NB4 (cell line): Measurements from ENCODE around the gene RBMX2.

Experiments
- DNase-seq: peaks from one replicate; pipeline ENCODE4 v3.0.0; 2010; ENCODE audit warnings: low read depth
- H3K4me3 ChIP-seq: one replicate; pipeline ENCODE4 v1.5.1; 2011; ENCODE audit warnings: mild to moderate bottlenecking, low read depth, low read length, moderate library complexity
- MYC ChIP-seq: IDR thresholded peaks from 2 replicates; pipeline ENCODE4 v1.6.1; 2011; ENCODE audit warnings: low read depth, low read length
- POLR2A ChIP-seq: IDR thresholded peaks from 2 replicates; pipeline ENCODE4 v1.6.1; 2011; ENCODE audit warnings: mild to moderate bottlenecking; ENCODE audit not compliant: insufficient read length; ENCODE audit errors: extremely low read depth
- TF ChIP-seq, protein P1 (sequence below): IDR thresholded peaks from one replicate; pipeline ENCODE4 v1.5.1; 2012; ENCODE audit warnings: low read depth, low read length
- TF ChIP-seq, protein P2 (sequence below): IDR thresholded peaks from 2 replicates; pipeline ENCODE4 v1.6.1; 2011; ENCODE audit warnings: low read depth, low read length

Gene RBMX2

DNA sequence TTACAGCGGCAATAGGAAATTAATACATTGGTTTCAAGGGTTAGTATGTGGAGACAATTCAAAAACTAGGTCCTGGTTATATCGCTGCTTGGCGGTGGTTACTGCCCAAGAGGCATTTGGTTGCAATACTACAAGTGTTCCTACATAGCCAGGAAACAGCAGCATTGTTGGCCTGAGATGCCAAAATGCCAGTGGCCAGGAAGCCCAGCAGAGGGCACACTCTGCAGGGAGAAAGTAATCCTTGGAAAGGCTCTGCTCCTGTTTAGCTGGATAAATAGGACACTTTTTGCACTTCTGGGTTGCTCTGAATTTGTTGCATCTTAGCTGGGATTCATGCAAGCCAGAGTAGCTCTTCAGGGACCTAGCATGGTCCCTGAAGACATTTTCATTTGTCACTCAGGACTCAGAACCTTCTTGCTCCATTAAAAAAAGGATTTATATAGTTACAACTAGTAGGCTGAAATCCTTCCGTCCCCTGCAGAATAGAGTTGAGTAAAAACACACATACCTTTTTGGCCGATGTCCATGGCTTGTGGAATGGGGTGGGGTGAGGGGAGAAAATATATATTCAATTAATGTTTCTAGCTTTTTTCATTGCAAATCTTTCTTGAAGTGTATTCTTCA lies 8.2 kb upstream of the RBMX2 start:
- peak; percentile 42 for DNase-seq
- no peak for TF ChIP-seq POLR2A
- TF ChIP-seq, protein P1, sequence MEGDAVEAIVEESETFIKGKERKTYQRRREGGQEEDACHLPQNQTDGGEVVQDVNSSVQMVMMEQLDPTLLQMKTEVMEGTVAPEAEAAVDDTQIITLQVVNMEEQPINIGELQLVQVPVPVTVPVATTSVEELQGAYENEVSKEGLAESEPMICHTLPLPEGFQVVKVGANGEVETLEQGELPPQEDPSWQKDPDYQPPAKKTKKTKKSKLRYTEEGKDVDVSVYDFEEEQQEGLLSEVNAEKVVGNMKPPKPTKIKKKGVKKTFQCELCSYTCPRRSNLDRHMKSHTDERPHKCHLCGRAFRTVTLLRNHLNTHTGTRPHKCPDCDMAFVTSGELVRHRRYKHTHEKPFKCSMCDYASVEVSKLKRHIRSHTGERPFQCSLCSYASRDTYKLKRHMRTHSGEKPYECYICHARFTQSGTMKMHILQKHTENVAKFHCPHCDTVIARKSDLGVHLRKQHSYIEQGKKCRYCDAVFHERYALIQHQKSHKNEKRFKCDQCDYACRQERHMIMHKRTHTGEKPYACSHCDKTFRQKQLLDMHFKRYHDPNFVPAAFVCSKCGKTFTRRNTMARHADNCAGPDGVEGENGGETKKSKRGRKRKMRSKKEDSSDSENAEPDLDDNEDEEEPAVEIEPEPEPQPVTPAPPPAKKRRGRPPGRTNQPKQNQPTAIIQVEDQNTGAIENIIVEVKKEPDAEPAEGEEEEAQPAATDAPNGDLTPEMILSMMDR: peak; percentile 73
- H3K4me3 ChIP-seq: no peak overlapping the region

DNA sequence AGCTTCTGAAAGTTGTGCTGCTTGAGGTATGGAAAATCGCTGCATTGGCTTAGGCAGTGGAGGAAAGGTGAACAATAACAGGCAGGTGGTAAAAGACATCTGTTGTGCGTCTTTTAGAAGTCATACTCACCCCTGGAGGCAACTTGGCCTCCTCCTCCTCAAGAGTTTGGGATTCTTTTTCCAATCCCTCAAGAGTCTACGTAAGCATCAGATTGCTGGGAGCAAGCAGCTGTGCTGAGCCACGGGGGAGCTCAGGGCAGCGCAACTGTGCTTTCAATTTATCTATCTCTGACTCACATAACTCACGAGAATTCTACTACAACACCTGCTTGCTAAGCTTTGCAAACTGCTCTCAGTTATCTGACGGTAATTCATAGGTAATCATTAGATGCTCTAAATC lies 6.4 kb upstream of the RBMX2 start:
- TF ChIP-seq POLR2A (no peak), MYC (no peak)
- no peak overlapping the region for H3K4me3 ChIP-seq
- no peak for DNase-seq

DNA sequence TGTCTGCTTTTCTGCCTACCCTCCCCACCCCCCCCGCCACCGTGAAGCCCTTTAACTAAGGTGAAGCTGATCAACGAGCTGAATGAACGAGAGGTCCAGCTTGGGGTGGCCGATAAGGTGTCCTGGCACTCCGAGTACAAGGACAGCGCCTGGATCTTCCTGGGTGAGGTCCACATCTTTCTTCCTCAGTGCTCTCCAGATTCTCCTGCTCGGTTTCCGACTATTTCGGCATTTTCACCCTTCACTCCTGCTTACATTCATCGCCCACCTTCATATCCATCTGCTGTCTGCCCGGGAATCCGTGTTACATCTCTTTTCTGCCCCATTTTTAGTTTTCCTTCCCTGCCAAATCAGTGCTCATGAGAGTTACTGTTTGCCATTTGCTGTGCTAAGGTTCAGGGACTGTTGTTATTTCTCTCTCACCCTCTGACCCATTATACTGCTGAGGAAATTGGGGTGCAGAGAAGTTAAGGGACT lies 459 bp downstream of the RBMX2 start:
- TF ChIP-seq MYC (no peak), POLR2A (no peak)
- TF ChIP-seq, protein P2, sequence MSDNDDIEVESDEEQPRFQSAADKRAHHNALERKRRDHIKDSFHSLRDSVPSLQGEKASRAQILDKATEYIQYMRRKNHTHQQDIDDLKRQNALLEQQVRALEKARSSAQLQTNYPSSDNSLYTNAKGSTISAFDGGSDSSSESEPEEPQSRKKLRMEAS: no peak
- TF ChIP-seq, protein P1: no peak
- H3K4me3 ChIP-seq: peak overlapping the region; percentile 93
- DNase-seq: no peak

DNA sequence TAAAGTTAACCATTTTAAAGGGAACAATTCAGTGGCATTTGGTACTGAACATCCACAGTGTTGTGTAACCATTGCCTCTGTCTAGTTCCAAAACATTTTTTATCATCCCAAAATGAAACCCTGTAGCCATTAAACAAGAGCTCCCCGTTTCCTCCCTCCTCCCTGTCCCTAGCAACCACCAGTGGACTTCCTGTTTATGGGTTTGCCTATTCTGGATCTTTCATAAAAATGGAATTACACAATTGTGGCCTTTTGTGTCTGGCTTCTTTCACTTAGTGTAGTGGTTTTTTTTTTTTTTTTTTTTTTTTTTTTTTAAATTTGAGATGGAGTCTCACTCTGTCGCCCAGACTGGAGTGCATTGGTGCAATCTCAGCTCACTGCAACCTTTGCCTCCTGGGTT lies 11.6 kb downstream of the RBMX2 start:
- peak; percentile 49 for DNase-seq
- H3K4me3 ChIP-seq: no peak overlapping the region
- TF ChIP-seq, protein P2: no peak
- TF ChIP-seq POLR2A (no peak), MYC (no peak)
- TF ChIP-seq, protein P1: no peak

DNA sequence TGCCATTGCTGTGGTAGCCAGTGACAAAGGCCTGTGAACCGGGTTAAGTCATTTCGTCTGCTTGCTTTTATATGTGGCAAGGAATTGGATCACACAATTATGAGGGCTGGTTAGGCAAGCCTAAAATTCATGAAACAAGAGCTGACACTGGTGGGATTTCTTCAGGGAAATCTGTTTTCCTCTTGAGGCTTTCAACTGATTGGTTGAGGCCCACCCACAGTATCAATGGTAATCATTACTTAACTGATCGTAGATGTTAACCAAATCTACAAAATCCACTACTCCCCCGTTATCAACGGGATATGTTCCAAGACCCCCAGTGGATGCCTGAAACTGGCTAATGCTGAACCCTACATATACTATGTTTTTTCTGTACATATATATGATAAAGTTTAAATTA lies 13.0 kb downstream of the RBMX2 start:
- no peak for DNase-seq
- H3K4me3 ChIP-seq: no peak overlapping the region
- TF ChIP-seq, protein P2: no peak
- TF ChIP-seq, protein P1: no peak
- no peak for TF ChIP-seq POLR2A

DNA sequence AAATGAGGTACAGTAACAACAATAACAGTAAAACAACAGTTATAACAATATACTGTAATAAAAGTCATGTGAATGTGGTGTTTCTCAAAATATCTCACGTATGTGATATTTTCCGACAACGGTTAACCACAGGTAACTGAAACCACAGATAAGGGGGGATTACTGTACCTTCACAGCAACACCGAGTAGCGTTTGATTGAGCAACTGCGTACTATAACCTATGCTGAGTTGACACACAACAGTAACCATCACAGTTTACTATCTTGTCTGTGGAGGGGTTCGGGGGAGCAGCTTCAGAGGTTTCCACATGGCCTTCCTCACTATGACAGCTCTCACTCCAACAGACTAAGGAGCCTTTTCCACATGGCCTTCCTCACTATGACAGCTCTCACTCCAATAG lies 13.4 kb downstream of the RBMX2 start:
- no peak for DNase-seq
- no peak overlapping the region for H3K4me3 ChIP-seq
- TF ChIP-seq MYC: no peak
- TF ChIP-seq, protein P1: no peak
- TF ChIP-seq, protein P2: no peak
- TF ChIP-seq POLR2A: no peak
